SU-DHL-6 (cell line): Measurements from ENCODE around the gene BID.

Experiments used
- CTCF ChIP-seq: fragments of 200-600 bp; sonication (generic); IDR thresholded peaks from one replicate; pipeline ENCODE4 v1.5.1; 2017; ENCODE audit warnings: antibody characterized with exemption, mild to moderate bottlenecking, low read length, moderate library complexity; ENCODE audit not compliant: insufficient read depth, poor library complexity, severe bottlenecking
- EZH2phosphoT487 ChIP-seq: fragments of 200-600 bp; sonication (generic), shearing (Covaris generic); conservative IDR thresholded peaks from 2 replicates; pipeline ENCODE4 v1.6.1; 2018; ENCODE audit warnings: mild to moderate bottlenecking, antibody characterized with exemption, low read length, moderate library complexity, mixed read lengths

DNA sequence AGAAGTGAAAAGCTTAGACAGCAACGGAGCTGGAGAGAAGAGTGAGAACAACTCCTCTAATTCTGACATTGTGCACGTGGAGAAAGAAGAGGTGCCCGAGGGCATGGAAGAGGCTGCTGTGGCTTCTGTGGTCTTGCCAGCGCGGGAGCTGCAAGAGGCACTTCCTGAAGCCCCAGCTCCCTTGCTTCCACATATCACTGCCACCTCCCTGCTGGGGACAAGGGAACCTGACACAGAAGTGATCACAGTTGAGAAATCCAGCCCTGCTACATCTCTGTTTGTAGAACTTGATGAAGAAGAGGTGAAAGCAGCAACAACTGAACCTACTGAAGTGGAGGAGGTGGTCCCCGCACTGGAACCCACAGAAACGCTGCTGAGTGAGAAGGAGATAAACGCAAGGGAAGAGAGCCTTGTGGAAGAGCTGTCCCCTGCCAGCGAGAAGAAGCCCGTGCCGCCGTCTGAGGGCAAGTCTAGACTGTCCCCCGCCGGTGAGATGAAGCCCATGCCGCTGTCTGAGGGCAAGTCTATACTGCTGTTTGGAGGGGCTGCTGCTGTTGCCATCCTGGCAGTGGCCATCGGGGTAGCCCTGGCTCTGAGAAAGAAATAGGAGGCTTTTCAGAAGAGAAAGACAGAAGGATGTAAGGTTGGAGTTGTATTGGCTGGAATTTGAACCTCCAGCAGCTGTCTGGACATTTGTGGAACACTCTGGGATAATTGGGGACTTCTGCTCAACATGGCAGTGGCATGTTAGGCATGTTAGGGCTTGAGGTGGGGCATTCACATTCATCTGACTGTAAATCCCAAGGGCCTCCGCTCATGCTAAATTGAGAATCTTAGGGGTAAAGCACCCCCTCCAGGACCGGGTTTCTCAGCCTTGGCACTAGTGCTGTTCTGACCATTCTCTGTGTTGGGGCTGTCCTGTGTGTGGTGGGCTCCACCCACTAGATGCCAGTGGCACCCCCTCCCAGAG lies 47.1 kb downstream of the BID start:
- TF ChIP-seq CTCF (no peak), EZH2phosphoT487 (no peak)
